ENCODE data around the gene NCOA7. TPM values are rescaled to one million over a fixed set of nuclear protein-coding genes. Genes with fewer than 3 reads are reported as not detected.

The NCOA7 gene
- total RNA-seq, 1 experiment from 2014 or later, result 14.4 TPM

- TF ChIP-seq SMAD3 (CRISPR knock-in tag; IDR thresholded peaks at IDR 0.05; ENCODE audit: borderline replicate concordance), result no peak
- TF ChIP-seq, protein P1, sequence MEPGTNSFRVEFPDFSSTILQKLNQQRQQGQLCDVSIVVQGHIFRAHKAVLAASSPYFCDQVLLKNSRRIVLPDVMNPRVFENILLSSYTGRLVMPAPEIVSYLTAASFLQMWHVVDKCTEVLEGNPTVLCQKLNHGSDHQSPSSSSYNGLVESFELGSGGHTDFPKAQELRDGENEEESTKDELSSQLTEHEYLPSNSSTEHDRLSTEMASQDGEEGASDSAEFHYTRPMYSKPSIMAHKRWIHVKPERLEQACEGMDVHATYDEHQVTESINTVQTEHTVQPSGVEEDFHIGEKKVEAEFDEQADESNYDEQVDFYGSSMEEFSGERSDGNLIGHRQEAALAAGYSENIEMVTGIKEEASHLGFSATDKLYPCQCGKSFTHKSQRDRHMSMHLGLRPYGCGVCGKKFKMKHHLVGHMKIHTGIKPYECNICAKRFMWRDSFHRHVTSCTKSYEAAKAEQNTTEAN (CRISPR knock-in tag; IDR thresholded peaks at IDR 0.05), result peak; percentile 70; the same call in 1 of the 2 replicates
- TF ChIP-seq MYBL2 (CRISPR knock-in tag; IDR thresholded peaks at IDR 0.05), result no peak
- TF ChIP-seq CREM (CRISPR knock-in tag; IDR thresholded peaks at IDR 0.05), result 0 out of 2 replicates have a peak, but pooled peaks have one; percentile 26
- peak; percentile 23; the same call in 1 of the 2 replicates for TF ChIP-seq CREB1 (CRISPR knock-in tag; IDR thresholded peaks at IDR 0.05)
- TF ChIP-seq, protein P2, sequence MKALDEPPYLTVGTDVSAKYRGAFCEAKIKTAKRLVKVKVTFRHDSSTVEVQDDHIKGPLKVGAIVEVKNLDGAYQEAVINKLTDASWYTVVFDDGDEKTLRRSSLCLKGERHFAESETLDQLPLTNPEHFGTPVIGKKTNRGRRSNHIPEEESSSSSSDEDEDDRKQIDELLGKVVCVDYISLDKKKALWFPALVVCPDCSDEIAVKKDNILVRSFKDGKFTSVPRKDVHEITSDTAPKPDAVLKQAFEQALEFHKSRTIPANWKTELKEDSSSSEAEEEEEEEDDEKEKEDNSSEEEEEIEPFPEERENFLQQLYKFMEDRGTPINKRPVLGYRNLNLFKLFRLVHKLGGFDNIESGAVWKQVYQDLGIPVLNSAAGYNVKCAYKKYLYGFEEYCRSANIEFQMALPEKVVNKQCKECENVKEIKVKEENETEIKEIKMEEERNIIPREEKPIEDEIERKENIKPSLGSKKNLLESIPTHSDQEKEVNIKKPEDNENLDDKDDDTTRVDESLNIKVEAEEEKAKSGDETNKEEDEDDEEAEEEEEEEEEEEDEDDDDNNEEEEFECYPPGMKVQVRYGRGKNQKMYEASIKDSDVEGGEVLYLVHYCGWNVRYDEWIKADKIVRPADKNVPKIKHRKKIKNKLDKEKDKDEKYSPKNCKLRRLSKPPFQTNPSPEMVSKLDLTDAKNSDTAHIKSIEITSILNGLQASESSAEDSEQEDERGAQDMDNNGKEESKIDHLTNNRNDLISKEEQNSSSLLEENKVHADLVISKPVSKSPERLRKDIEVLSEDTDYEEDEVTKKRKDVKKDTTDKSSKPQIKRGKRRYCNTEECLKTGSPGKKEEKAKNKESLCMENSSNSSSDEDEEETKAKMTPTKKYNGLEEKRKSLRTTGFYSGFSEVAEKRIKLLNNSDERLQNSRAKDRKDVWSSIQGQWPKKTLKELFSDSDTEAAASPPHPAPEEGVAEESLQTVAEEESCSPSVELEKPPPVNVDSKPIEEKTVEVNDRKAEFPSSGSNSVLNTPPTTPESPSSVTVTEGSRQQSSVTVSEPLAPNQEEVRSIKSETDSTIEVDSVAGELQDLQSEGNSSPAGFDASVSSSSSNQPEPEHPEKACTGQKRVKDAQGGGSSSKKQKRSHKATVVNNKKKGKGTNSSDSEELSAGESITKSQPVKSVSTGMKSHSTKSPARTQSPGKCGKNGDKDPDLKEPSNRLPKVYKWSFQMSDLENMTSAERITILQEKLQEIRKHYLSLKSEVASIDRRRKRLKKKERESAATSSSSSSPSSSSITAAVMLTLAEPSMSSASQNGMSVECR (CRISPR knock-in tag; IDR thresholded peaks at IDR 0.05; ENCODE audit: borderline replicate concordance), result 0 out of 2 replicates have a peak, but pooled peaks have one; percentile 48
- TF ChIP-seq, protein P3, sequence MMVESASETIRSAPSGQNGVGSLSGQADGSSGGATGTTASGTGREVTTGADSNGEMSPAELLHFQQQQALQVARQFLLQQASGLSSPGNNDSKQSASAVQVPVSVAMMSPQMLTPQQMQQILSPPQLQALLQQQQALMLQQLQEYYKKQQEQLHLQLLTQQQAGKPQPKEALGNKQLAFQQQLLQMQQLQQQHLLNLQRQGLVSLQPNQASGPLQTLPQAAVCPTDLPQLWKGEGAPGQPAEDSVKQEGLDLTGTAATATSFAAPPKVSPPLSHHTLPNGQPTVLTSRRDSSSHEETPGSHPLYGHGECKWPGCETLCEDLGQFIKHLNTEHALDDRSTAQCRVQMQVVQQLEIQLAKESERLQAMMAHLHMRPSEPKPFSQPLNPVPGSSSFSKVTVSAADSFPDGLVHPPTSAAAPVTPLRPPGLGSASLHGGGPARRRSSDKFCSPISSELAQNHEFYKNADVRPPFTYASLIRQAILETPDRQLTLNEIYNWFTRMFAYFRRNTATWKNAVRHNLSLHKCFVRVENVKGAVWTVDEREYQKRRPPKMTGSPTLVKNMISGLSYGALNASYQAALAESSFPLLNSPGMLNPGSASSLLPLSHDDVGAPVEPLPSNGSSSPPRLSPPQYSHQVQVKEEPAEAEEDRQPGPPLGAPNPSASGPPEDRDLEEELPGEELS (CRISPR knock-in tag; IDR thresholded peaks at IDR 0.05), result peak; percentile 91; the same call in 1 of the 2 replicates
- 0 out of 2 replicates have a peak, but pooled peaks have one; percentile 36 for TF ChIP-seq KAT7 (CRISPR knock-in tag; IDR thresholded peaks at IDR 0.05; ENCODE audit: borderline replicate concordance)
- TF ChIP-seq ZNF263 (CRISPR knock-in tag; IDR thresholded peaks at IDR 0.05; ENCODE audit: low read depth), result no peak
- TF ChIP-seq, protein P4, sequence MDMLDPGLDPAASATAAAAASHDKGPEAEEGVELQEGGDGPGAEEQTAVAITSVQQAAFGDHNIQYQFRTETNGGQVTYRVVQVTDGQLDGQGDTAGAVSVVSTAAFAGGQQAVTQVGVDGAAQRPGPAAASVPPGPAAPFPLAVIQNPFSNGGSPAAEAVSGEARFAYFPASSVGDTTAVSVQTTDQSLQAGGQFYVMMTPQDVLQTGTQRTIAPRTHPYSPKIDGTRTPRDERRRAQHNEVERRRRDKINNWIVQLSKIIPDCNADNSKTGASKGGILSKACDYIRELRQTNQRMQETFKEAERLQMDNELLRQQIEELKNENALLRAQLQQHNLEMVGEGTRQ (CRISPR knock-in tag; IDR thresholded peaks at IDR 0.05), result peak; percentile 52
- no peak for TF ChIP-seq TEAD4 (CRISPR knock-in tag; IDR thresholded peaks at IDR 0.05)
- TF ChIP-seq SMAD4 (CRISPR knock-in tag; IDR thresholded peaks at IDR 0.05), result no peak
- TF ChIP-seq NFE2L1 (CRISPR knock-in tag; IDR thresholded peaks at IDR 0.05), result no peak
- TF ChIP-seq TEAD1 (CRISPR knock-in tag; IDR thresholded peaks at IDR 0.05), result peak; percentile 96
- peak; percentile 97; the same call in 1 of the 2 replicates for TF ChIP-seq FOXK1 (CRISPR knock-in tag; IDR thresholded peaks at IDR 0.05)
- 0 out of 2 replicates have a peak, but pooled peaks have one; percentile 54 for TF ChIP-seq JUN (CRISPR knock-in tag; IDR thresholded peaks at IDR 0.05)
- TF ChIP-seq ETV6 (CRISPR knock-in tag; IDR thresholded peaks at IDR 0.05), result peak; percentile 41; the same call in 1 of the 2 replicates
- TF ChIP-seq MAX (CRISPR knock-in tag; IDR thresholded peaks at IDR 0.05), result peak; percentile 89
- peak; percentile 52 for DNase-seq (ENCODE audit: low spot score)
- Mint-ChIP-seq H3K9me3 (no peaks in the 10 kb centered on the region), H3K4me1 (peaks cover 54% of the 10 kb centered on the region), H3K36me3 (no peaks in the 10 kb centered on the region), H3K27me3 (ENCODE audit: low read depth) (peaks cover 25% of the 10 kb centered on the region), H3K4me3 (peak overlapping the region; percentile 78), H3K27ac (peak overlapping the region; percentile 99)
- peak; percentile 49 for ATAC-seq
- ChIA-PET POLR2A (interaction anchor here (0.6 to 1.3 kb wide), 6 partner anchors 13 to 433 kb away, joined by 3 to 7 read pairs (median 4); partner anchors contain the start of gene NCOA7), CTCF (interaction anchor here (0.9 to 1.7 kb wide), 7 partner anchors 9 to 211 kb away, joined by 3 to 12 read pairs (median 4); partner anchors contain the start of genes HINT3 and NCOA7)
Measured at GRCh38 chr6:125745281-125746018, 45.3 kb upstream of the NCOA7 start.
